Fibroblast of skin of left biceps (primary cell): ENCODE results near the gene SUN3.

Source experiments
- DNase-seq, 2 experiments: peaks; one replicate each; pipeline ENCODE4 v3.0.0-alpha.2; 2013; ENCODE audit warnings: low read depth in 2 of 2

SUN3 gene

DNA sequence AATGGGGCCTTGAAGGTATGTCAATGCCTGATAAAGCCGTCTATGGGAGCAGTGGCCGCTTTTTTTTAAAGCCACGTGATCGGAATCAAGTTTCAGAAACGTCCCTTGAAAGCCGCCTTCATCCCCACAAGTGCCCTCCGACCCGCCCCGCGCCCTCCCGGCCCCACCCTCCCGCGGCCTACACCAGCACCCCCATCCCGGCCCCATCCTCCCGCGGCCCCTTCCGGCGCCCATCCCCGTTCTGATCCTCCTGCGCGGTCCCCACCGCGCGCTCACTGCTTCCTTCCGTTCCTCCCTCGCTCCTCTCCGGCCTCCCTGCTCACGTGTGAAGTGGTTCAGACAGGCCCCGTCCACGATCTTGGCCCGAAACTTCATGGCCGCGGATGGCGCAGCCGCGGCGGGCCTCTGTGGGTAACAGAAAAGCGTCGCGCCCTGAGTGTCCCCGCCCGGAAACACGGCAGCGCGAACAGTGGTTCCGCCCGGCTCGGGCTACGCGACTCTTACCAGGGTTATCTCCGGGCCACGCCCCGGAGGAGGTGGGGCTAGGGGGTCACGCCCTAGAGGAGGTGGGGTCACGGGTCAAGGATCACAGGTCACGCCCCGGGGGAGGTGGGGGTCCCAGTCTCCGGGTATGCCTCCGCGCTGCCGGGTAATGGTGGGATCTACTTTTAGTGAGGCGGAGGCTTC lies 49.6 kb downstream of the SUN3 start, which contains the start of gene HUS1:
HUS1 (minus strand) TSS at position 471 of the 687 bp plus-strand sequence; CDS start at position 375, 96 bp downstream.
- DNase-seq, result peak; percentile 62 to 67

DNA sequence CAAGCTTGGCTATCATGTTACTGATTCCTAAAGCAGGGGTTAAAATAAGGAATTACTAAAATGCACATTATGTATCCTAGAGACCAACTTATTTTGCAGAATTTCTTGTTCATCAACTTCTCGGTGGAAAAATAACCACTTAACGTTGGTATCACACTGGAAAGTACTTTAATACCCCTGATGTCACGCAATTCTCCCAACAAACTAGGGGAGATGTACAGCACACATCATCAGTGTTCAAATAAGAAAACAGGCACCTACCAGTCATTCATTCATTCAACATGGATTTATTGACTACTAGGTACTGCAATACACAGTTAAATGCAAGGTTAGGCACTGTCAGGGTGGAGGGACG lies 50.1 kb downstream of the SUN3 start:
- DNase-seq, result no peak

DNA sequence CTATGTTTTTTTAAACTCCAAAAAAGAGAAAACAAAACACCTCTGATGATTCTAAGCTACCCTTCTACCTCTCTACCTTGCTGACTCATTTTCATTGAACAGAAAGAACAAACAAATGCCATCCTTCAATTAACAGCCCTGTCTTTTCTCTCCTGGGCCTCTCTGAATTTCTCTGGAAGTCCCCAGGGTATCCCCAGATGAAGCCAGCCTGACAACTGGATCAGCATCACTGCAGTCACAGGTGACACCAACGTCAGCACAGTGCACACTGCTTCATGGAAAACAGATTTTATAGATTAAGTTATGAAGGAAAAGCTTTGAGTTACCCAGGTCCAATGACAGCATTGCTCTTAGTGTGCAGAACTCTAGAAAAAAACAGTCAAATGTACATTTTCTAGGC lies 55.2 kb downstream of the SUN3 start:
- no peak for DNase-seq

DNA sequence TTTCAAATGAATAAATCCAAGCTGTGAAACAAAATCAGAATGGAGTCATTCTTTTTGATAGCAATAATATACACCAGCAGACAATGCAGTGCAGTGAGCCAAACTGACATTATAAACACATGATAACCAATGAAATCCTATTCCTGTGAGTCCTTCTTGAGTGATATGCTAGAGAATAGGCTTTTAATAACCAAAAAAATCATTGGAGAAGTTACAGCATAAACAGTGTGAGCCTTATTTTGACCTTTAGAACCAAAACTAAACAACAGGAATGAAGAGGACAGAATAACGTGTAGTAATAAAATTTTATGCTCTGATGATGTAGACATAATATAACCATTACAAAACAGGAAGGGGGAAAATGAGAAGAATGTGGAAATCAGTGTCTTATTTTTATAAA lies 58.1 kb downstream of the SUN3 start:
- no peak for DNase-seq

DNA sequence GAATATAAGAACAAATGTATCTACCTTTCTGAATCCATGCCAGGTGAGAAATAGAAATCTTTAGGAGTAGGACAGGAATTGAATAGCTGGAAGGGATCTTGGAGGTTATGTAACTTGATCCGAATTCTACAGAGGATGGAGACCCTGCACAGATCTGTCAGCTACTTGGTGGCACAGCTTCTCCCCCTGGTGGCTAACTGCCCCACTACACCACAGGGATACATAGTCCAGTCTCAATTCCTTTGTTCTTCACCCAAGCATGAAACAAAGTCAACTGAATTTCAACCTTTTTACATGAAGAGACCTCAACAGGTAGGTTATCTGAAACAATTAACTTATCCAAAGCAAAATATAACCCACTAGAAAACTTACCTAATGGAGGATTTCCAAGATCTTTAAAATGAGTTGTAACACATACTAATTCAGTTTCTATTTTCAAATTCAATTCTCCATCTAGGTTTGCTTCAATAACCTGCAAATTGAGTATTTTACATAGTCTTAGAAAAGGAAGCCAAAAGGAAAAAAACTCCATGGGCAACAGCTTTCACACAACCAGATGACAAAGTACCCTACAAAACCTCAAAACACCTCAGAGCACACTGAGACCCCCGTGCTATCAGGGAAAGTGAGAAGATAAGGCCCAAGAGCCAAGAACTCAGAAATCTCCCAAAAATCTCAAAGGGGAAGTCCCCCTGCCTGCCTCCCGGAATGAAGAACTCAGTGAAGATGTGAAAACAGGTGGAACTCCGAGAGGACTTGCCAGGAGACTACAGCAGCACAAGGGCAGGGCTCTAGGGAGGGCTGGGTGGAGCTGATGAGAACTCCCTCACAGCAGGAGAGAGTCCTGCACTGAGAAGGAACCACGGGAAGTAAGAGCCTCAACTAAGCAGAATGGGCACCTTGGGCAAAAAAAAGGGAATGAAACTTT lies 59.8 kb downstream of the SUN3 start:
- DNase-seq, result no peak

DNA sequence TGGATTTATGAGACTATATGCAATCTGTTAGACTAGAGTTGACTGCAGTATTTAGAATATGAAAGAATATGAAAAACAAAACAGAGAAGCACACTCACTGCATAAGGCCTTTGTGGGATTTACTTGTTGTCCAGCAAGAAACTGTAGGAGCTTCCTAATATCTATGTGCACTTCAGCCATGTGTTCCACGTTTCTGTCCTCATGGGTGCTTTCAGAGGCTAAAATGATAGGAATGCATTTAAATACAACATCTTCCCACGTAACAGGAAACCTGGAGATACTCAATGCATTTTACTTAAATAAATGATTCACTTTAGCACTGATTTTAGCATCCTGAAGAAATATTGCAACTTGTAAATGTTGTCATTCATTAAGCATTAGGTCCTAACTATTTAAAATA lies 61.2 kb downstream of the SUN3 start:
- DNase-seq, result no peak

DNA sequence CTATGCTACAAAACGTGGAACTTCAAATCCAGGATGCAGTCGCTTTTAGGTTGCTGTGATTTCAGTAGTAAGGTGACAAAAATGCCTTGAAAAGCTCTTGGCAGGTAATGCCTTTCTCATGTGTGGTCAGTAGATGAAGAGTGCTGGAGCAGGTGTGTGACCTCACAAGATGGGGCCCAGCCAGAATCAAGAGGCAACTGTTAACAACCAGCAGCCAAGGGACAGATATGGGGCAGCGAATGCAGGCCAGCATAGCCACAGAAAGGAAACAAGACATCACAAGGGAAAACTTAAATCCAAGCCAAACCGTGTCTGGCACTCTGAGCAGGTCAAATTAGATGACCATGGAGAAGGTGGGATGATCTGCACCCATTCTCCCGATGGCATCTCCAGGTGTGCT lies 61.8 kb downstream of the SUN3 start:
- no peak for DNase-seq

DNA sequence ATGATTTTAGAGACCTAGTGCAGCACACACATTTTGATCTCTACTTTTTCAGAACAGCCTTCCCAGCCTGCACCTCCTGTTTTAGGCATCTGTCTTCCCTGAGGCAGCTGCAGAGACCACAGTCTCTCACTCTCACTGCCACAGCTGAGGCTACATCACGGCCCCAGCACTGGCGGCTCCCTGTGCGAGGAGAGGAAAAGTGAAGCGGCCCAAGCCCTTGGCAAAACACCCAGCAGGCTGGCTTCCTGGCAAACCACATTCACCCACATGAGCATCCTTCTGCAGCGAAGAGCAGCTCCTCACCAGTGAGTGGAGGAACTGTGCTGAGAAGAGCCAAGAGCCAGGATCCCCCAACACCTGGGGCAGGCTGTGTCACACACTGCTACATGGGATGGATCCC lies 63.5 kb downstream of the SUN3 start:
- DNase-seq, result no peak

DNA sequence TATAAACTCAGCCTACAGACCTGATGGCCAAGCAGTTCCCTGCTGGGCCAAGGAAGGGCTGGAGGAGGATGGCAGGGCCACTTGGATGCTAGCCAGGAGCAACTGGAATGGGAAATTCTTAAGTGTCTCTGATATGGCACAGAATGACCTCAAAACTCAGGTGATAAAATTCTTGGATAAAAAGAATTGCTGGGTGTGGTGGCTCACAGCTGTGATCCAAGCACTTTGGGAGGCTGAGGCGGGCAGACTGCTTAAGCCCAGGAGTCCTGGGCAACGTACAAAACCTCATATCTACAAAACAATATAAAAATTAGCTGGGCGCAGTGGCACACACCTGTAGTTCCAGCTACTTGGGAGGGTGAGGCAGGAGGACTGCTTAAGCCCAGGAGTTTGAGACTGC lies 66.6 kb downstream of the SUN3 start:
- DNase-seq, result no peak

DNA sequence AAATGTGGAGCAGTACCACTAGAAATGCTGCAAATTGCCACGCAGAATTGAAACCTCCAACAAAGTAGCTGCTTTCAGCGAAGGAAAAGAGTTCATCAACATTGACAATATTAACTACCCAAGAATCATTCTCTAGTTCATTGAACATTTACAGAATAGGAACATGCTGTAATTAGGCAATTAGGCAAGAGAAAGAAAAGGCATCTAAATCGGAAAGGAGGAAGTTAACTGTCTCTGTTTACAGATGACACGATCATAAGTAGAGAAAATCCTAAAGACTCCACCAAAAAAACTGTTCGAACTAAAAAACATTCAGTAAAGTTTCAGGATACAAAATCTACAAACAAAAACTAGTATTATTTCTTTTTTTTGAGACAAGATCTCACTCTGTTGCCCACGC lies 71.8 kb downstream of the SUN3 start:
- DNase-seq, result no peak

DNA sequence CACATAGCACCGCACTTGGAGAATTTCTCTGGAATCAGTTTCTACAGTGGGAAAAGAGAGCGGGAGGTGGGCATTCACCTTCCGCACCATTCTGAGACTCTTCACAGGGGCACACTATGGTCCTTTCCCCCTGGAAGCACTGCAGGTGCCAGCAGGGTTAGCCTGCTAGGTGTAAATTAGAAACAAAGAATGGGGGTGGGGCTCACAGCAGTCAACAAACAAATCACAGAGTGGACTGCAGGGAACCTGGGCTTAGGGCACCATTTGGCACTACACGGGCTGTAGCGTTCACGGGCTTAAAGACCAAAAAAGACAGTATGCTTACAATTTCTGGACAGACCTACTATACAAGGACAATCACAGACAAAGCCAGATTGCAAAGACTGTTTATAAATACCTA lies 72.7 kb downstream of the SUN3 start:
- DNase-seq, result no peak

DNA sequence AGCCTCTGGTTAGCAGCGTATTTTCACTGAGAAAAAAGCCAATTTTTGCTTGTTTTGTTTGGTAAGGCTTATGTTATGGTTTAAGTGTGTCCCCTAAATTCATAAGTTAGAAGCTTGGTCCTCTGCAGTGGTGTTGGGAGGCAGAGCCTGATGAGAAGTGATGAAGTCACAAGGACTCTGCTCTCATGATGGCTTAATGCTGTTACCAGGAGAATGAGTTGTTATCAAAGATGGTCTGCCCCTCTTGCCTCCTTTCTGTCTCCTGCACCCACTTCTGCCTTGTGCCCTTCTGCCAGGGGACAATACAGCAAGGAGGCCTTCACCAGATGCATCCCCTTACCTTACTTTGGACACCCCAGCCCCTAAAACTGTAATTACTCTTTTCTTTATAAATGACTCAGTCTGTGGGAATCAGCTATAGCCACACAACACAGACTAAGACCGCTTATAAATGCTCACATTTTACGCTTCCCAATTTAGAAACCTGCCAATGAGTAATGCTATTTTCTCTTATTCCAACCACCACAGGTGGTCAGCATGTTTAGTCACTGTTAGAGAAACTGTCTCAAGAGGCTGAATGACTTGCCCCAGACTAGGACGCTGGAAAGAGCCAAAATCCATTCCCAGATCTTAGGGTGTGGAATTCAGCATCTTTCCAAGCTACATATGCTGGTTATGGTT lies 74.5 kb downstream of the SUN3 start:
- no peak for DNase-seq

DNA sequence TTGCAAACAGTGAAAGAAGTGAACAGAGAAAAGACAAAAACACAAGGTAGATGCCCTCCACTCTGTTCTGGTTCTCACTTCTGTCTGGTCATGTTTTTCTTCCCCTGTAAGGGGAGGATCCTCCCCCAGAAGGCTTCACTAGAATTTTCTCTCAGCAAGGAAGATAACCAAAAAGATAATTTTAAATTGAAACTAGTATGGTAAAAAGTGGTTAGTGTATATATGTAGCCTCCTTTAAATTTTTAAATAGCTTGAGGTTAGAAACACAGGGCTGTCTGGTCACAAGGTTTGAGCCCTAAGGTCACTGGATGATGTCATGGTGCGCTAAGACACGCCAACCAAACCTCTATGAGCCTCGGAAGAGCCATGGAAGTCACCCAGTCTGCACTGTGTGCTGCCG lies 75.1 kb downstream of the SUN3 start:
- no peak for DNase-seq

DNA sequence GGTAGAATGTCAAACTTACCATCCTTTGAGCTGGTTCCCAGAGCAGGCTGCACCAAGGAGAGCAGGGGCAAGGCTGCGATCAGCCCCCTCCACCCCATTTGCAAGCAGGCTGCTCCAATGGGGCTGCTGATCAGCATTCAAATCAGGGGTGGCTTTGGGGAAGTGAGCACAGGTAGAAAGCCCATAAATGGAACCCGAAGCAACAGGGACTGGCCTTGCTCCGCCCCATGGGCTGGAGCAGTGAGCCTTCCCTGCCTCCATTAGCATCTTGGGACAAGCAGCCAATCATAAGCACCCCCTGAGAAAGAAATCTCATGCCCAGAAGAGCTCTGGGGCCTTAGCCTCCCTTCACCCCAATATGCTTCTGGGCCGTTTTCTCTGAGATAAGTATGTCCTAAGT lies 76.7 kb downstream of the SUN3 start:
- DNase-seq, result no peak

DNA sequence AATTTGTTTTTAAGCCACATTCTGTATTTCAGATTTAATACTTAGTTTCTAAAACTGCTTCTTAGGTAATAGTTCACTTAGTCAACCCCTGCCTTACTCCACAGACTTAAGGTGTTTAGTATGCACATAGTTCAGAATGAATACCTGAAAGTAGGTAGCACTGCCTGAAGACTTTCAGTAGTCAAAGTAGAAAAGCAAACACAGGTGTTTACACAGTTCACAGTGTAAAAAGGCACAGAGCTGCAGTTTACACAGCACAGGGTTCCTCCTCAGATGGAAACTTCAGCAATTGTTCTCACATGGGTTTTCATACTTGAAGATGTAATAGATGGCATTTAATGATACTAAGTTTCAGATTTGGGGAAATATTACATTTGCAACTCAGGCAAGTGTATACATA lies 77.5 kb downstream of the SUN3 start:
- no peak for DNase-seq

DNA sequence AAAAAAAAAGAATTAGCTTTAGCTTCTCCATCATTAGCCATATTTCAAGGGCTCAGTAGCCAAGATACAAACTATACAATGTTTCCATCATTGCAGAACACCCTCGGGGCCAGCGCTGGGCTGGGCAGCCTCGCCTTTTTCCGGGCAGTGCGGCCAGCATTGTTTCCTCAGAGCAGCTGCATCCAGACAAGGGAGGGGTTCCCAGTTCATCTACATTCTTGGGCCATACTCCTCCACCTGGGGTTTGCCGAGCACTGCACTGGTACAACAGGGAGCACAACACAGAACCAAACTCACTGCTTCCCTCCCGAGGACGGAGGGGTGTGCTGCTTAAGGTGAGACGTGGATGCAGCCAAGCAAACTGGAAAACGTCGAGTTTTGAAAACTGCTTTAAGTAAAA lies 78.2 kb downstream of the SUN3 start:
- no peak for DNase-seq

DNA sequence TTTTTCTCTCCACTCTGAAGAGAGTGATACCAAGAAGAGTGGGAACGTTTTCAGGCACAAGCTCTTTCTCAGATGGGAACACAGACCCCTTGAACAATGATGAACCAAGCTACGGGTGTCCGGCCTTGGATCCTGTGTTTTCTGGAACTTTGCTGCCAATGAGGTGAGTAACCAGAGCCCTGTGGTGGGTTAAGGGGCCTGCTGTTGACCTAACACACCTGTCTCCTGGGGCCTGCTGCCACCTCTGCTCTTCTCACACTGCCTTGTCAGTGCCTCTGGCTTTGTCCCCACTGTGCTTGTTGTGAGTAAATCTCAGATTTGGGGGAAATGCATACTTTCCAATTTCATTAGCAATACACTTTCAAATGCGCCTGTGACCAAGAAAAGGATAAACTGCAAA lies 79.2 kb downstream of the SUN3 start:
- no peak for DNase-seq

DNA sequence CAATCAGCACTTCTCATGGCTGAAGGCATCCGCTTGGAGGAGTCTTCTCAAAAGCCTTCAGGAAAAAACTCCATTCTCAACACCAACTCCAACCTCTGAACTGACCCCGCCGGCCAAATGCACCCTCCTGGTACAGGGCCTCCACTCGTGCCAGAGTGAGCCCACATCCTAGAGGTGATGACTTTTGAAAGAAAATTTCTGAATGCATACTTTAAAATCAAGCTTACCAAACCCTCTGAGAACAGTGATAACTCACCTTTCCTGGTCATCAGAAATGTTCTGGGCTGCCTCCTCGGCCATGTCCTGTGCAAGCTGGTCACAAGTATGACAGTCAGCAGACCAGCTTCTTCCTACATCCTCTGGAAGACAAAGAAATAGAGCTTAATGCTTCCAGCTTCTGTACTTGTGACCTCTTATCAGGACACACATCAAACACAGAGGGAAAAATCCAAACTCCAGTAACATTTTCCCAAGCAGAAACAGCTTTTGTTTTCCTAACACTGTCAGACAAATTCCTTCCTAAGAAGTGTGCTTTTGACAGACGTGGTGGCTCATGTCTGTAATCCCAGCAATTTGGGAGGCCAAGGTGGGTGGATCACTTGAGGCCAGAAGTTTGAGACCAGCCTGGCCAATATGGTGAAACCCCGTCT lies 80.6 kb downstream of the SUN3 start, which contains the start of gene PKD1L1:
PKD1L1 (minus strand) TSS at position 326 of the 650 bp plus-strand sequence; CDS start at position 300, 26 bp downstream.
- no peak for DNase-seq

DNA sequence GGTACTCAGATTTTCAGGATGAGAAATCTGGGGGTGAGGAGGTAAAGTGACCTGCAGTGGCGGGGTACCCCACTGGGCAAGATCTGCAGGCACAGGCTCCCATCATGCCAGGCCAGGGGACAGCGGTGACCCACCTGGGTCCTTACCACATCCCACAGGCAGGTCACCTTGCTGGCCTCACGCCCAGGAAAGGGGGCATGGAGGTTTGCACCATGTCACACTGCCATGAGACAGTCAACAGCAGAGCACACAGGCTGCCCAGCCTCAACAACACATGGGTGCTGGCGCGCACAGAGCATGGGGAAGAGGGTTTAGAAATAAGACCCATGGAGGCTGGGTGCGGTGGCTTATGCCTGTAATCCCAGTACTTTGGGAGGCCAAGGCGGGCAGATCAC lies 81.6 kb downstream of the SUN3 start:
- no peak for DNase-seq

DNA sequence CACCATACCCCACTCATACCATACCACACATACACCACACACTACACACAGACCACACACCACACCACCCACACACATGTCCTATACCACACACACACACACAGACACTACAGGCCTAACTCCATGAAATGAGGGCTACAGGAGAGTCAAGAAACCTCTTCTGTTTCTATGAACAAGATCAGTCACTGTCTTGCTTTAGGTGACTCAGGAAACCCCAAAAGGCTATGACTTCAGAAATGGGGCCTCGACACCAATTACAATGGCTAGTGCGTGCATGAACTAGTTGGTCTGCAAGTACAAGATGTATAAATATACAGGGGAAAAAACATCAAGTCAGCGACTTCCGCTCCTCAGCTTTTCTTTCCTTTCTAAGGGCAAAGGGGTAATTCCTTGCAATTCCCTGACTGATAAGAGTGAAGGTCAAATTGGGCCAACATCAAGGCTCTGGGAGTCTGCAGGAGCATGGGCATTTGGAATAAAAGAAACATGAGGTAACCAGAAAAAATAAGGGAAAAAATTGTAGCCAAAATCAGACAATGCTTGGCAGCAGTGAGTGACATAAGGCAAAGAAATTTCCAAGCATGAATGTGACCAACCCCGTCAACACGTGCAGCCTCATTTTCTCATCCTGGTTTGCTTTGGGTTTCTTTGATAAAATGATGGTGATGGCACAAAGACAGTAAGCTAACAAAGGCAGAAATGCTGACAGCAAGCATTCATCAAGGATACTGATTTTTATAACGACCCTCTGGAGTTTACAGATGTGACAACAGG lies 82.1 kb downstream of the SUN3 start:
- no peak for DNase-seq
